K562 (cell line): ENCODE data around the gene SNX12. TPM values are rescaled to one million over a fixed set of nuclear protein-coding genes. Genes with fewer than 3 reads are reported as not detected.

ENCODE experiments used
- CAMTA2 ChIP-seq: fragments of 250-450 bp; sonication (Bioruptor Pico); conservative IDR thresholded peaks from 2 replicates; pipeline ENCODE4 v1.5.1; 2022
- CBFA2T3 ChIP-seq: fragments of 450-650 bp; IDR thresholded peaks from 2 replicates; pipeline ENCODE4 v1.6.1; 2017
- GABPA ChIP-seq: fragments of 200-800 bp; sonication (Bioruptor generic); conservative IDR thresholded peaks from 2 replicates; pipeline ENCODE4 v1.6.1; 2016; ENCODE audit warnings: low read depth, missing genetic modification characterization, missing compliant biosample characterization
- NR2C1 ChIP-seq, 2 experiments: fragments of 450-650 bp; IDR thresholded peaks; 2 replicates each; pipeline ENCODE4 v1.6.1; 2017; ENCODE audit warnings: mild to moderate bottlenecking in 2 of 2, antibody characterized with exemption in 1 of 2, inconsistent platforms in 1 of 2, missing compliant biosample characterization in 1 of 2, missing genetic modification characterization in 1 of 2
- SMAD4 ChIP-seq: fragments of 250-450 bp; sonication (Bioruptor Pico); conservative IDR thresholded peaks from 2 replicates; pipeline ENCODE4 v1.8.0; 2021; ENCODE audit warnings: inconsistent platforms, mild to moderate bottlenecking, moderate library complexity
- ZNF589 ChIP-seq: fragments of 200-800 bp; sonication (Bioruptor generic); IDR thresholded peaks from 2 replicates; pipeline ENCODE4 v1.6.1; 2016; ENCODE audit warnings: low read depth, missing genetic modification characterization, missing compliant biosample characterization
- ZNF592 ChIP-seq: fragments of 450-650 bp; IDR thresholded peaks from 2 replicates; pipeline ENCODE4 v1.6.1; 2017; ENCODE audit warnings: antibody characterized with exemption, mild to moderate bottlenecking
- ZNF639 ChIP-seq, 2 experiments: fragments of 200-800 bp in 1 of 2; sonication (Bioruptor generic) in 1 of 2; sonication (generic) in 1 of 2; formaldehyde crosslinking in 1 of 2; IDR thresholded peaks in 1 of 2; conservative IDR thresholded peaks in 1 of 2; 2 replicates each; pipeline versions ENCODE4 v1.5.0 to v1.6.1; 2016 to 2020; ENCODE audit warnings: missing compliant biosample characterization in 1 of 2, missing genetic modification characterization in 1 of 2, missing genetic modification reagents in 1 of 2
- polyA plus RNA-seq, 8 experiments: library from polyadenylated mRNA; depleted of rRNA in 4 of 8; stranded (reverse) in 5 of 8; unstranded in 3 of 8; fragments of >200 nt; fragmentation: Nextera tagmentation in 2 of 8; fragmentation: Illumina TruSeq in 1 of 8; extraction: Ambion mirVana in 2 of 8; extraction: Trizol in 1 of 8; gene quantifications; 2 replicates each; pipeline versions ENCODE4 v1.2.1 to v1.2.3, GENCODE V29; 2011 to 2014; ENCODE audit warnings: inconsistent platforms in 1 of 8, missing spikeins in 1 of 8
- total RNA-seq, 7 experiments: library from RNA; depleted of rRNA in 6 of 7; stranded (reverse); fragments of >200 nt in 6 of 7; fragmentation: Illumina TruSeq in 2 of 7; extraction: Trizol in 2 of 7; gene quantifications; 2 replicates each; pipeline versions ENCODE4 v1.2.1 to v1.2.3, GENCODE V29; 2011 to 2021; ENCODE audit warnings: low replicate concordance in 1 of 7
- TF ChIP-seq, protein P1 (sequence below): fragments of 250-450 bp; sonication (Bioruptor Pico); IDR thresholded peaks from 2 replicates; pipeline ENCODE4 v1.4.0; 2020
- TF ChIP-seq, protein P2 (sequence below): fragments of 200-800 bp; sonication (Bioruptor generic); IDR thresholded peaks from 2 replicates; pipeline ENCODE4 v1.6.1; 2017; ENCODE audit warnings: missing genetic modification characterization, missing compliant biosample characterization

Gene SNX12
- total and polyA plus RNA-seq, 9 of the 15 experiments (the other 6 are each of a cell fraction or from before 2014, with no cell fraction given), result 12.7 to 50.3 (median 37.1) TPM

DNA sequence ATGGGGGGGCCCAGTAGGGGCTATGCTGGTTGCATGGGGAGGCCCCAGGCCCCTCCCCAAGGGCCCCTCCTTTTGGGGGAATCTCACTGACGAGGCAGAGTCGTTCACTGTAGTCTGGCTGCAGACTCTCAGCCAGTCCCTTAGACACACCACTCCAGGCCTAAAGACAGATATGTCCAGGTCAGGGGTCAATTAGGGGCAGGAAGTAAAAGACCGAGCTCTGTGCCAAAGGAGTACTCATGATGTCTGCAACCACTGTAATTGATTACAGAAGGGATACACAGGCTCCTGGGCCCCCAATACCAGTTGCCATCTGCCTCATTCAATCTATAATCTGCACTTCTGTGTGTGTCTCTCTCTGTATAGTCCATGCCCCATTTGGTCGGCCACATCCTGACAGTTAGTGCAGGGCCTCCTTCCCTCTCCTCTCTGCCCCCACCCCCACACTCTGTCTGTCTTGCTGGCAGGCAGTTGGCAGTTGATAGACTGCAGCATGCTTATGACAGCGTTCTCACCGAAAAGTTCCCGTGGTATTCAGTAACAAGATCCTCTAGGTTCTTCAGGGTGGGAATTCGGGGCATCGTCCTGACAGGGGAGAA lies 39.7 kb upstream of the SNX12 start (continued):
- TF ChIP-seq, protein P1, sequence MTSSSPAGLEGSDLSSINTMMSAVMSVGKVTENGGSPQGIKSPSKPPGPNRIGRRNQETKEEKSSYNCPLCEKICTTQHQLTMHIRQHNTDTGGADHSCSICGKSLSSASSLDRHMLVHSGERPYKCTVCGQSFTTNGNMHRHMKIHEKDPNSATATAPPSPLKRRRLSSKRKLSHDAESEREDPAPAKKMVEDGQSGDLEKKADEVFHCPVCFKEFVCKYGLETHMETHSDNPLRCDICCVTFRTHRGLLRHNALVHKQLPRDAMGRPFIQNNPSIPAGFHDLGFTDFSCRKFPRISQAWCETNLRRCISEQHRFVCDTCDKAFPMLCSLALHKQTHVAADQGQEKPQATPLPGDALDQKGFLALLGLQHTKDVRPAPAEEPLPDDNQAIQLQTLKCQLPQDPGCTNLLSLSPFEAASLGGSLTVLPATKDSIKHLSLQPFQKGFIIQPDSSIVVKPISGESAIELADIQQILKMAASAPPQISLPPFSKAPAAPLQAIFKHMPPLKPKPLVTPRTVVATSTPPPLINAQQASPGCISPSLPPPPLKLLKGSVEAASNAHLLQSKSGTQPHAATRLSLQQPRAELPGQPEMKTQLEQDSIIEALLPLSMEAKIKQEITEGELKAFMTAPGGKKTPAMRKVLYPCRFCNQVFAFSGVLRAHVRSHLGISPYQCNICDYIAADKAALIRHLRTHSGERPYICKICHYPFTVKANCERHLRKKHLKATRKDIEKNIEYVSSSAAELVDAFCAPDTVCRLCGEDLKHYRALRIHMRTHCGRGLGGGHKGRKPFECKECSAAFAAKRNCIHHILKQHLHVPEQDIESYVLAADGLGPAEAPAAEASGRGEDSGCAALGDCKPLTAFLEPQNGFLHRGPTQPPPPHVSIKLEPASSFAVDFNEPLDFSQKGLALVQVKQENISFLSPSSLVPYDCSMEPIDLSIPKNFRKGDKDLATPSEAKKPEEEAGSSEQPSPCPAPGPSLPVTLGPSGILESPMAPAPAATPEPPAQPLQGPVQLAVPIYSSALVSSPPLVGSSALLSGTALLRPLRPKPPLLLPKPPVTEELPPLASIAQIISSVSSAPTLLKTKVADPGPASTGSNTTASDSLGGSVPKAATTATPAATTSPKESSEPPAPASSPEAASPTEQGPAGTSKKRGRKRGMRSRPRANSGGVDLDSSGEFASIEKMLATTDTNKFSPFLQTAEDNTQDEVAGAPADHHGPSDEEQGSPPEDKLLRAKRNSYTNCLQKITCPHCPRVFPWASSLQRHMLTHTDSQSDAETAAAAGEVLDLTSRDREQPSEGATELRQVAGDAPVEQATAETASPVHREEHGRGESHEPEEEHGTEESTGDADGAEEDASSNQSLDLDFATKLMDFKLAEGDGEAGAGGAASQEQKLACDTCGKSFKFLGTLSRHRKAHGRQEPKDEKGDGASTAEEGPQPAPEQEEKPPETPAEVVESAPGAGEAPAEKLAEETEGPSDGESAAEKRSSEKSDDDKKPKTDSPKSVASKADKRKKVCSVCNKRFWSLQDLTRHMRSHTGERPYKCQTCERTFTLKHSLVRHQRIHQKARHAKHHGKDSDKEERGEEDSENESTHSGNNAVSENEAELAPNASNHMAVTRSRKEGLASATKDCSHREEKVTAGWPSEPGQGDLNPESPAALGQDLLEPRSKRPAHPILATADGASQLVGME (CRISPR knock-in tag), result no peak
- TF ChIP-seq GABPA (tag), result 0 out of 2 replicates have a peak, but pooled peaks have one; percentile 18
- TF ChIP-seq ZNF592, result peak; percentile 74
- TF ChIP-seq NR2C1 (IDR thresholded peaks at IDR 0.05), result peak; percentile 84
- TF ChIP-seq NR2C1 (tag; IDR thresholded peaks at IDR 0.05), result peak; percentile 83
- no peak for TF ChIP-seq CAMTA2 (CRISPR knock-in tag)
- TF ChIP-seq, protein P2, sequence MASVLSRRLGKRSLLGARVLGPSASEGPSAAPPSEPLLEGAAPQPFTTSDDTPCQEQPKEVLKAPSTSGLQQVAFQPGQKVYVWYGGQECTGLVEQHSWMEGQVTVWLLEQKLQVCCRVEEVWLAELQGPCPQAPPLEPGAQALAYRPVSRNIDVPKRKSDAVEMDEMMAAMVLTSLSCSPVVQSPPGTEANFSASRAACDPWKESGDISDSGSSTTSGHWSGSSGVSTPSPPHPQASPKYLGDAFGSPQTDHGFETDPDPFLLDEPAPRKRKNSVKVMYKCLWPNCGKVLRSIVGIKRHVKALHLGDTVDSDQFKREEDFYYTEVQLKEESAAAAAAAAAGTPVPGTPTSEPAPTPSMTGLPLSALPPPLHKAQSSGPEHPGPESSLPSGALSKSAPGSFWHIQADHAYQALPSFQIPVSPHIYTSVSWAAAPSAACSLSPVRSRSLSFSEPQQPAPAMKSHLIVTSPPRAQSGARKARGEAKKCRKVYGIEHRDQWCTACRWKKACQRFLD (CRISPR knock-in tag), result 0 out of 2 replicates have a peak, but pooled peaks have one; percentile 37
- TF ChIP-seq ZNF589 (CRISPR knock-in tag), result no peak
- 0 out of 2 replicates have a peak, but pooled peaks have one; percentile 35 for TF ChIP-seq SMAD4
- TF ChIP-seq ZNF639 (CRISPR knock-in tag; conservative IDR thresholded peaks at IDR 0.05 in 1 of 2, IDR thresholded peaks at IDR 0.05 in 1 of 2), result 0 out of 4 replicates have a peak, but pooled peaks of 1 of the 2 experiments have one; percentile 25
- TF ChIP-seq CBFA2T3, result peak; percentile 31; the same call in 1 of the 2 replicates
